Kidney epithelial cell (primary cell): ENCODE measurements around the gene NSD2. TPM values are rescaled to one million over a fixed set of nuclear protein-coding genes. Genes with fewer than 3 reads are reported as not detected.

Experiments
- DNase-seq: peaks from one replicate; pipeline ENCODE4 v3.0.0-alpha.2; 2010; ENCODE audit warnings: low read depth
- H3K27me3 ChIP-seq: 2 replicates; pipeline ENCODE4 v1.6.0; 2011; ENCODE audit warnings: low read length; ENCODE audit not compliant: control insufficient read depth, insufficient read depth
- H3K36me3 ChIP-seq: 2 replicates; pipeline ENCODE4 v1.5.1; 2011; ENCODE audit warnings: low read length; ENCODE audit not compliant: control insufficient read depth, insufficient read depth
- H3K4me3 ChIP-seq: 2 replicates; pipeline ENCODE4 v1.5.1; 2011; ENCODE audit warnings: low read depth, mild to moderate bottlenecking, control low read depth, low read length
- CTCF ChIP-seq: IDR thresholded peaks from 2 replicates; pipeline ENCODE4 v1.5.1; 2011; ENCODE audit warnings: mild to moderate bottlenecking, moderate library complexity, low read length, control low read depth, inconsistent platforms; ENCODE audit not compliant: insufficient read depth, poor library complexity, severe bottlenecking
- total RNA-seq: library from RNA; depleted of rRNA; stranded (reverse); fragments of >200 nt; gene quantifications from 2 replicates; pipeline ENCODE4 v1.2.3, GENCODE V29; 2015

Gene NSD2
- total RNA-seq, 1 donor from 2014 or later: 68.5 TPM

GRCh38 chr4:1895971-1896657, 24.9 kb downstream of the NSD2 start:
- no peak for TF ChIP-seq CTCF
- no peaks in the 10 kb centered on the region for H3K36me3 ChIP-seq
- DNase-seq: no peak
- no peaks in the 10 kb centered on the region for H3K27me3 ChIP-seq
- no peak overlapping the region for H3K4me3 ChIP-seq

GRCh38 chr4:1896658-1896991, 25.4 kb downstream of the NSD2 start:
- TF ChIP-seq CTCF: no peak
- H3K4me3 ChIP-seq: no peak overlapping the region
- H3K27me3 ChIP-seq: no peaks in the 10 kb centered on the region
- H3K36me3 ChIP-seq: peaks cover 2% of the 10 kb centered on the region
- no peak for DNase-seq

- TF ChIP-seq CTCF: no peak
- Histone ChIP-seq H3K4me3 (no peak overlapping the region), H3K27me3 (no peaks in the 10 kb centered on the region), H3K36me3 (peaks cover 3% of the 10 kb centered on the region)
- DNase-seq: no peak
Measured at GRCh38 chr4:1898007-1898406, 26.8 kb downstream of the NSD2 start.

GRCh38 chr4:1898681-1899080, 27.5 kb downstream of the NSD2 start:
- no peak for DNase-seq
- no peak for TF ChIP-seq CTCF
- H3K27me3 ChIP-seq: no peaks in the 10 kb centered on the region
- H3K36me3 ChIP-seq: peaks cover 3% of the 10 kb centered on the region
- no peak overlapping the region for H3K4me3 ChIP-seq

GRCh38 chr4:1899149-1900086, 28.2 kb downstream of the NSD2 start:
- H3K27me3 ChIP-seq: no peaks in the 10 kb centered on the region
- peak; percentile 71 for TF ChIP-seq CTCF
- H3K4me3 ChIP-seq: no peak overlapping the region
- peaks cover 3% of the 10 kb centered on the region for H3K36me3 ChIP-seq
- DNase-seq: no peak
